Cerebellar cortex (tissue), 1 donor: Measurements from ENCODE around the gene TTC27.
"Not testable (repeated sequence)": the region's sequence is repeated elsewhere in the genome, so short reads cannot be mapped to it uniquely, and the experiment has no call there.

Experiments
- DNase-seq: peaks from one replicate; pipeline ENCODE4 v3.0.0-alpha.2; 2015; ENCODE audit warnings: low spot score

TTC27 gene

GRCh38 chr2:32719933-32720716 lies 92.3 kb downstream of the TTC27 start:
- no peak for DNase-seq

GRCh38 chr2:32720771-32721170 lies 92.9 kb downstream of the TTC27 start:
- DNase-seq = no peak

- no peak for DNase-seq
Observed at GRCh38 chr2:32721376-32721775, 93.5 kb downstream of the TTC27 start.

- DNase-seq = no peak
Observed at GRCh38 chr2:32723467-32724079, 95.7 kb downstream of the TTC27 start.

- not testable (repeated sequence) for DNase-seq
Observed at GRCh38 chr2:32726678-32727077, 98.8 kb downstream of the TTC27 start.

- no peak for DNase-seq
Observed at GRCh38 chr2:32727157-32727556, 99.3 kb downstream of the TTC27 start.

- DNase-seq = not testable (repeated sequence)
Observed at GRCh38 chr2:32730958-32731357, 103.1 kb downstream of the TTC27 start.

- no peak for DNase-seq
Observed at GRCh38 chr2:32732120-32732519, 104.3 kb downstream of the TTC27 start.

GRCh38 chr2:32732912-32733472 lies 105.1 kb downstream of the TTC27 start:
- DNase-seq = no peak

GRCh38 chr2:32735348-32735747 lies 107.5 kb downstream of the TTC27 start:
- DNase-seq = no peak

- DNase-seq = no peak
Observed at GRCh38 chr2:32738939-32739338, 111.1 kb downstream of the TTC27 start.

- DNase-seq = no peak
Observed at GRCh38 chr2:32739664-32740063, 111.8 kb downstream of the TTC27 start.

- no peak for DNase-seq
Observed at GRCh38 chr2:32741575-32741974, 113.7 kb downstream of the TTC27 start.

GRCh38 chr2:32742376-32742775 lies 114.5 kb downstream of the TTC27 start:
- DNase-seq = no peak

GRCh38 chr2:32743480-32744236 lies 115.8 kb downstream of the TTC27 start:
- DNase-seq = no peak

- no peak for DNase-seq
Observed at GRCh38 chr2:32745191-32745590, 117.3 kb downstream of the TTC27 start.

GRCh38 chr2:32745675-32746074 lies 117.8 kb downstream of the TTC27 start:
- no peak for DNase-seq

- DNase-seq = no peak
Observed at GRCh38 chr2:32746669-32747068, 118.8 kb downstream of the TTC27 start.

GRCh38 chr2:32748158-32748557 lies 120.3 kb downstream of the TTC27 start:
- DNase-seq = no peak

- DNase-seq = no peak
Observed at GRCh38 chr2:32750880-32751279, 123.0 kb downstream of the TTC27 start.

- no peak for DNase-seq
Observed at GRCh38 chr2:32752205-32752604, 124.4 kb downstream of the TTC27 start.

- DNase-seq = no peak
Observed at GRCh38 chr2:32752952-32753351, 125.1 kb downstream of the TTC27 start.

GRCh38 chr2:32754676-32755075 lies 126.8 kb downstream of the TTC27 start:
- not testable (repeated sequence) for DNase-seq
